GM19455 (cell line): ENCODE measurements around the gene HPCAL1.
"Not testable (repeated sequence)": the region's sequence is repeated elsewhere in the genome, so short reads cannot be mapped to it uniquely, and the experiment has no call there.

Experiments
- ATAC-seq: cut with Tn5 transposase; IDR thresholded peaks from one replicate; pipeline ENCODE4 v1.9.1; 2021; ENCODE audit not compliant: unreplicated experiment

The HPCAL1 gene

DNA sequence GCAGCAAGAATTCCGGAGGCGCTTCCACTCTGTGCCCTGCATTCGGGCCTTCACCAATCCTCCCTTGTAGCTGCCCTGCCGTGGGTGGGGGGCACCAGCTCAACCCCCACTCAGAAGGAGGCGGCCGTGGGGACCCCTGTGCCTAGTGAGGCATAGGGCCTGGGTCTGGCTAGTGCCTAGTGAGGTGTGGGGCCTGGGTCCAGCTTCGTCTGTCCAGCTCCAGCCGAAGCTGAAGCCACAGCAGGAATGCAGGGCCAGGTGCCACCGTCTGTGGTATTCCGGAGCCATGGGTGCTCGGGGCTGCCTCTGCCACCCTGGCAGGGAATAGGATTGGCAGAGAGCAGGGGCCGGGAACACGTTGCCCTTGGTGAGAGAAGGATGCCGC is 133.1 kb downstream of the HPCAL1 start:
- ATAC-seq = no peak

DNA sequence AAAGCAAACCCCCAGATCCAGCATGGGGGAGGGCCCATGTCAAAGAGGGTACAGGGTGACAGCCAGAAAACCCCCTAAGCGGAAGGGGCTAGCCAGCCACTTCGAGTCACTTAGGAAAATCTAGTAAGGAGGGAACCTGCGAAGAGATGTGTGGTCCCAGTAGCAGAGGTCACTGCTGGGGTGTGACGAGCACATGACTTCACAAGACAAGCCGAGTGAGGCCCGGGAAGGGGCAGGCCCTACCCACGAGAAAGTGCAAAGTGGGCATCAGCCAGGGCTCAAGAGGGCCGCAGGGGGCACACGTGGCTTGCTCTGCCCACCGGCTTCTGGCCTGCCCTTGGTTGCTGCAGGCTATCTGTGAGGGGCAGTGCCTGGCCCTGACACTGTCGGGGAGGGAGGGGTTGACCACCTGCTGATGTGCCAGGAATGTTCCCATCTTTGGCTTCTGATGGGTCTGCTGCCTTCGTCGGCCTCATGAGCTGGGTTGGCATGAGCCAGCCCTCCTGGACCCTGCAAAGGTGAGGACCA is 133.9 kb downstream of the HPCAL1 start:
- no peak for ATAC-seq

DNA sequence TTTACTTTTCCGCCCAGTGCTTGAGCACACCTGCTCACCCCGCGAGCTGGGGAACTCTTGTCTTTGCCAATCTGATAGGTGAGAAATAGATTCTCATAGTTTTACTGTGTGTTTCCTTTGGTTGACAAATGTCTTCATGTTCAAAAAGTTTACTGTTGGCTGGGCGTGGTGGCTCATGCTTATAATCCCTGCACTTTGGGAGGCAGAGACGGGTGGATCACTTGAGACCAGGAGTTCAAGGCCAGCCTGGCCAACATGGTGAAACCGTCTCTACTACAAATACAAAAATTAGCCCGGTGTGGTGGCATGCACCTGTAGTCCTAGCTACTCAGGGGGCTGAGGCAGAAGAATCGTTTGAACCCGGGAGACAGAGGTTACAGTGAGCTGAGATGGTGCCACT is 135.1 kb downstream of the HPCAL1 start:
- no peak for ATAC-seq

DNA sequence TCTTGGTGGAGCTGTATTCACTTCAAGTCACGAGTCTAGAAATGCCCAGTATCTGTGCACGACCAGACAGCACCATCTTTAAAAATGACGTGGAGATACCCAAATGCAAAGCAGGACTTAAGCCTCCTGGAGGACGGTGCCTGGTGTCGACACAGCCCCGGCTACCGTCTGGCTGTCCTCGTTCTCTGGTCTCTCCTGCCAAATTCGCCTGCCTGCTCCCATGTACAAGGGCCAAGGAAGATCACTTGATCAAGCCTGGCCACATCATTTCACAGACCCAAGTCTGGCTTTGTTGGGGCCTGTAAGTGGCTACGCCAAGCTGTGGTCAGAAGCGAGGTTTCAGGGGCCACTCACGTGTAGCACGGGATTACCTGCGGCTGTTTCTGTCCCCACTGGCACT is 136.0 kb downstream of the HPCAL1 start:
- no peak for ATAC-seq

DNA sequence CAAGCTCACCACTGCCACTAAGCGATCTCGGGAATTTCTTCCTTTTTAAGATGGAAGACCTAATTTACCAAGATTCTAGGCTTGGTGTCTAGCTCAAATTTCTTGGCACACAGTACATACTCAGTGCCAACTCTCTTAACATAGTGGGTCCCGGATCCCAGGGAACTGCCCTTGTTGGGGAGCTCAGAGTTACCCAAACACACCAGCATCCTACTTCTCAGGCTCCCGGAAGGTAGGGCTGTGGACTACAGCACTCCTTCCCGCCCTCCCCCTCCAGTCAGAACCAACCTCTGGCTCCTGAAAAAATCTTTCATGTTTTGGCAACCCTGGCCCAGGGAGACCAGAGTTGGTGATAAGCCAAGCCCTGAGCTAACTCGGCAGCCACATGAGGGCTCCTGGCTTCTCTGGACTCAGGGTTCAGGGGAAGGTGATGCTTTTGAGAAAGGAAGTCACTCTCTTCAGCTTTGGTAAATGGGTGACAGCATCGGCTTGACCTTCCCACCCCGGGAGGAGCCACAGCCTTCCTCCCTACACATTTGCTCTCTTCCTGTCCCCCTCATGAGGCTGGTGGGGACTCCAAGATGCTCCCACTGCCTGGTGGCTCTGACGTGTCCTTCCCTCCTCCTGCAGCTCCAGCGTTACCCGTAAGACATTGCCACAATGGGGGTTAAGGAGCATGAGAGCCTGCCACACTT is 136.6 kb downstream of the HPCAL1 start:
- ATAC-seq = no peak

DNA sequence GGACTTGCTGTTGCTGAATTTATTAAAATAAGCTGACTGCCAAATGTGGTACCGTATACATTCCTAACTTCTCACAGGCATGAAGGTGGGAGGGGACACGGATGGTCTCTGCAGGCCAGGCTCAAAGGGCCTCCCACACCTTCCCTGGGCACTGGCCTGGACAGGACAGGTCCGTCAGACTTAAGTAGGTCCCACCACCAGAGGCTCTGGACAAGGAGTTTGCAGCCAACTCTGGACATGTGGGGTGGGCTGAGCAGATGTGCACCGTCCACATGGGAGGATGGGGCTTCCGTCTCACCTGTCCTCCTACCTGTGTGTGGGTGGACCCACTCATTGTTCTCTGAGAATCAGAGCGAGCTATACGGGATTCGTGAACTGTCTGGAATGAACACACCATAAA is 137.3 kb downstream of the HPCAL1 start:
- ATAC-seq = no peak

DNA sequence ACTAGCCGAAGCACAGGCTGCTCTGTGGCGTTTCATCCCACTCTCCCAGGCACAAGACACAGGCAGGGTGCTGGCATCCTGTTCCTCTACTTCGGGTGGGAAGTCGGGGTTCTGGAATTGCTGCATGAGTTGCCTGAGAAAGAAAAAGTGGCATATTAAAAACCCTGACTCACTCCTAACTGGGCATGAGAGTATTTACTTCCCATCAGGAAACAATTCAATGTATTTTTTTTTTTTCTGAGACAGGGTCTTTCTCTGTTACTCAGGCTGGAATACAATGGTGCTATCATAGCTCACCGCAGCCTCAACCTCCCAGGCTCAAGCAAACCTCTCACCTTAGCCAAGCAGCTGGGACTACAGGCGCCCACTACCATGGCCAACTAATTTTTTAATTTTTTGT is 138.0 kb downstream of the HPCAL1 start:
- no peak for ATAC-seq

DNA sequence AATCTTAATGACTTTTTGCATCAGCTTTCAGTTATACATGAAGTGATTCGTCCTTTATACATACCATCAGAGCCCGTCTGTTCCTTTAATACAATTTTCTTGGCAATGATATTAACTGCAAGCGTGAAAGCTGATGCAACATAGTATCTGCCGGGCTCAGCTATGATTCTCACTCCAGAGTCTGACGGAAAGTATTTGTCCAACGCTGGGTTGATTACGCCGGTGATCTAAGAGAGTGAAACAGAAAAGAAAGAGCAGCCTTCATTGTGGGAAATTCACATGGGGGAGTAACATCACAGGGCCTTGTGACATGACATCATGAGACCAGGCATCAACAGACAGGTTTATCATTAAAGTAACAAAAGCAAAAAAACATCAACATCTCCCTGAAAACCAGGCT is 139.2 kb downstream of the HPCAL1 start:
- no peak for ATAC-seq

DNA sequence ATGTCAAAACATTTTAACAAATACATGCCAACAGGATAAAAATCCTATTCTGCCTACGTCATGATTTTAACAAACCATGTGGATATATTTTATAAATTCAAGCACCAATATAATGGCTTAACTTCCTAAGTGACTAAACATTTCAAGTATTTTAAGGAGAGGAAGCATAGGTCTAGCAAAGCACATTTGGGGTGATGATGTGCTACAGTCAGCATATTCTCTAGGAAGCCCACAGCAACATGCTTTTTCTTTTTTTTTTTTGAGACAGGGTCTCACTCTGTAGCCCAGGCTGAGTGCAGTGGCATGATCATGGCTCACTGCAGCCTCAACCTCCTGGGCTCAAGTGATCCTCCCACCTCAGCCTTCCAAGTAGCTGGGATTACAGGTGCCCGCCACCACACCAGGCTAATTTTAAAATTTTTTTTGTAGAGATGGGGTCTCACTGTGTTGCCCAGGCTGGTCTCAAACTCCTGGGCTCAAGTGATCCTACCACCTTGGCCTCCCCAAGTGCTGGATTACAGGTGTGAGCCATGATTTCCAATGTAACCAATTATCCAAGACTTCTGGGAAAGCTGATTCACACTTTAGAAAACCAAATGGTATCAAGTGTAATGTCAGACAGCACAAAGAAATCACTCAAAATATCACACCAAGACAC is 139.9 kb downstream of the HPCAL1 start:
- ATAC-seq = not testable (repeated sequence)

DNA sequence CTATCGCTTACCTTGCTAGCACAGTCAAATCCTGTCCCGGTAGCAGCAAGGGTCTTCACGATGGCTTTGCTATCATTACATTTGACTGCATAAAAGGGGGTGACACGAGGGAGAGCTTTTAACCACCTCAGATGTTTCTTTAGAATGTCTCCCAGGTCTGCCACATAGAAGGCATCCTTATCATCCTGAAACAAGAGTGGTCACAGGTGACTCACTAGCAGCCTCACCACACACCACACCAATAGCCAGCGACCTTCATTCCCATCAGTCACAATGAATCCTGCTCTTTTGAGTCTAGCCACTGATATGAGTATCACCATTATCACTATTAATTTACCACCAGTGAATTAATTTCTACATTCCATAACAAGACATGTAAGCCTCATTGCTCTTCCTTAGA is 141.8 kb downstream of the HPCAL1 start:
- ATAC-seq = no peak

DNA sequence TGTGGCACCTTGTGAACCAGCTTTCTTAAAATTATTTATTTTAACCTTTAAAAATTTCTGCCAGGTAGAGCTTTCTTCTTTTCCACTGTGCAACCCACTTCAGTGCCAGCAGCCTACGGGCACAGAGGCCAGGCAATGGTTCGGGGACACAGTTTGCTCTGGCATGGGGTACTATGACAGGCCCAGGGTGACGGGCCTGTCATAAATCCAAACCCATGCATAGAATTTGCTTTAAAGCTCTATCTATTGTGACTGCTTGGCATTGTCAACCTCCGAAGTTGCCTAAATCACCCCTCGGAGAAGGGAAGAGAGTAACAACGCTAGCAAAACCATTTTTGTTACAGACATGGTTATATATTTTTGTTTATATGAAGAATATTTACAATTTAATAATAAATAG is 143.9 kb downstream of the HPCAL1 start:
- ATAC-seq = no peak

DNA sequence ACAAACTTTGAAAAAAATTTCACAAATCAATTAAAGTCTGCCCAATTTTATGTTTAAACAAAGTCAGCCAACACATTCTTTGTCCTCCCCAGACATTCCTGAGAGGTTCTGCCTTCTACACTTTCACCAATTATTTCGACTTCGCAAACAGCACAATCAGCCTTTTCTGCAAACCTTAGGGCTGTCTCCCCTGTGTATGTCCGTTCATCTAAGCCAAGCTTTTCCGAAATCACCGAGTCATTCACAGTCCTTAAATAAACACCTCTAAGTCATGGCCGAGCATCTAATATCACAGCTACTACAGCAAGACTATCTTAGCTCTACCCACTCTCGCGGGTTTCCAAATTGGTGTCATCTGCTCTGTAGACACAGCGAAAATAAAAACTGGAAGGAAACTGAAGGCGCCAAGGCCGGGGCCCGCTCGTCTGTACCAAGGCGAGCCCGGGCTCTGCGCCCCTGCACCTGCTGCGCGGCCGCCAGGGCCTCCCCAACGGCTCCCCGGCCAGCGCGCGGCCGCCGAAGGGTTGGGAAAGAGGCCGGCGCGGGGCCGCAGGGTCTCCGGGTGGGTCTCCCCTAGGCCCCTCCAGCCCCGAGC is 144.7 kb downstream of the HPCAL1 start:
- peak; percentile 33 for ATAC-seq

DNA sequence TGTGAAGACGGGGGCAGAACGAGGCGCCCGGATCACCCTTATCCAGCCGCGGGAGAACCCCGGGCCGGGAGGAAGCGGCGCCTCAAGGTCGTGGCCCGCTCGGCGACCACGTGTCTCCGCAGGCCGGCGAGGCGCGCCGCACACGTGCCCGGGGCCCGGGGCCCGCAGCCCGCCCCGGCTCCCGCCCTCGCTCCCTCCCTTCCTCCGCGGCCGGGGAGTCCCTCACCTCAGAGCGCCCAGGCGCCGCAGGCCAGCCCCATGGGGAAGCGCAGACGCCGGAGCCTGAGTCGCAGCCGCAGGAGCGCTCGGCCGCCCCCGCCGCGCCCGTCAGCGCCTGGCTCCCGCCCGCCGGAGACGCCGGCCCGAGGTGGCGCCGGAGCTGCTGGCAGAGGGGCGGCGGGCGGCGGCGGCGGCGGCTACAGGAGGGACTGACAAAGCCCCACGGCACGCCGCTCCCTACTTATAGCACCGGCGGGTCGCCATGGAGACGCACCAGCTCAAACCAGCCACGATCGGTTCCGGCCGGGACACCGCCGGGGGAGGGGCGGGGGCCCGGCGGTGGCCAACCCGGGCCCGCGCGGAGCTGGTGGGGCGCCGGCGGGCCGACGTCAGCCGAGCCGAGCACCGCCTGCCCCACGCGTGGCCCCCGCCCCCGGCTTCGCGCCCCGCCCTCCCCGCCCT is 145.3 kb downstream of the HPCAL1 start, which contains the start of gene ODC1:
ODC1 (minus strand) TSS at position 433 of the 681 bp plus-strand sequence. CDS start 3,295 bp downstream, outside the sequence.
- ATAC-seq = peak; percentile 69

DNA sequence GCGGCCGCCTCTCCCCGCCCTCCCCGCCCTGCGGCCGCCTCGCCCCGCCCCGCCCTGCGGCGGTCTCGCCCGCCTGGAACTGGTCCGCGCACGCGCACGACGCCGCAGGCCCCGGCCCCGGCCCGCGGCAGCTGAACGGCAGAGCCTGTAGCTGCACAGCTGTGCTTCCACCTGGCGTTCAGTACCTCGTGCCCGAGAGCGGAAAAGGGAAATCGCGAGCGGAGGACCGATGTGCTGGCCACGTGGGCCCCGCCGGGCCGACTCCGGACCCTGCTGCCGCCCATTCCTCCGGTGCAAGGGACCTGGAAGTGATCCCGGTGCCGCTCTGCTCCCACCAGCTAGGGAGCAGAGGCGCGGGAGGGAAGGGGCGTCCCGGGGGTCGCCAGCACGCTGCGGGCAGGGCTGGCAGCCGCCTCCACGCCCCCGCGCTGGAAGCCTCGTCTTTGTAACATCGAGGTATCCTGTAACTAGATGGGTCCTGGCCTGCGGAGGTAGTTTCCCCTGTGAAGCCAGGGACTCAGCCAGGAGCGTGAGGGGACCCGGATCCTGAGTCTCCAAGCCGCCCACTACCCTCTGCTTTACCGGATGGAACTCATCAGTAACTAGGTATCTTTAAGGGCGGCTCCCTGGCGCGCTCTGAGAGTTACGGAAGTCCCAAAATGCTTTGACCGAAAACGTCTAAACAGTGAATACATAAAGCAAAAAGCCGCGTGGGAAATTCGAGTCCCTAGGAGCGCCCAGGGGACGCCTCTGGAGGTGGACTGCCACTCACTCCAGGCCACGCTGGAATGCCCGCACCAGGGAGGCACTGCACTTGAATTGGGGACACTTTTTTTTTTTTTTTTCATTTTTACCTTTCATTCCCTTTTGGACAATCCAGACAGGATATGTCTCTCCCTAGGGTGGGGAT is 146.1 kb downstream of the HPCAL1 start:
- peak; percentile 65 for ATAC-seq

DNA sequence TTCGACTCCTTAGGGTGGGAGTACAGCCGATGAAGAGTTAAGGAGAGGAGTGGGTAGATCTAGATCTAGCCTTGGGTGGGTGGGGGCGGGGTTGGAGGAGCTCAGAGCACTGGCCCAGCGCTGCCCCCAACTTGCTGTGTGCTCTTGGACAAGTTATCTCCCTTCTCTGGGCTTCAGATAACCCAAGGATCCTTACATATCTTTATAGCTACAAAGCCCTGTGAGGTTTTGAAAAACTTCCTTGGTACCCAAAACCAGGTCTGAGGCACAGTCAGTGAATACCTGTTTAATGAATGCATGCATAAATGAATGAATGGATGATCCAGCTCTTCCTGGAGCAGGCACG is 146.8 kb downstream of the HPCAL1 start:
- ATAC-seq = no peak

DNA sequence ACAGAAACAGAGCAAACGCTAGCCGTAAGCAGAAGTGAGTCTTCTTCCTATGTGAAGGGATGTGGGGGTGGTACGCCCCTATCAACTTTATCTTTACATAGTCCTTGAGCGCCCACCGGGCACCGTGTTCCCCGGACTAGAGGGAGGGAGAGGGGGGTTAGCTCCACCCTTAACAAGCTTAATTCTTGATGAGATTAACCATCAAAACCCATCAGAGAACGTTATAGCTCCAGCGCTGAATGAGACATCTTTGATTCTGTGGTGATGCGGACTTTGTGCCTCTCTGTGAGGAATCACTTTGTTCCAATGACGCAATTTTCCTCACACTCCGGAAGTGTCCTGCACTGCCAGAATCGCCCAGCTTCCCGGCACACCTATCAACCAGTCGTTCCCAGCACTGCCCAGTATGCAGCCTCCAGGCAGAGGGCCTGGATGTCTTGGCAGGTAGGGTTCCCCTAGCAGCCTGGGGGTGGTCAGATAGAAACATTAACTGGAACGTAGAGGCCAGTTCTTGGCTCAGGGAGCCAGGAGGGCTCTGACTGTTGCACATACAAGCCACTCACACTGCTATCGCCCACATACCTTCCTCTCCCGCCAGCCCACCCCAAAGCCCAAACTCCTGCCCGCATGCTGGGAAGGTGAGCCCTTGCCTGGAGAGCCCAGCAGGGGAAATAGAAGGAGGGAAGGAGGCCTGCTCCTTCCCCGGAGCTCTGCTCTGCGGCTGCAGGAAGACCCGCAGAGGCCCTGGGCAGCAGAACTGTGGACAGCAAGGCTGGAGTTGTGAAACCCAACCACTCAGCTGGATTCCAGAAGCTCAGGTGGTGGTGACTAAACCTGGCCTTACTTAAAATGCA is 147.4 kb downstream of the HPCAL1 start:
- no peak for ATAC-seq

DNA sequence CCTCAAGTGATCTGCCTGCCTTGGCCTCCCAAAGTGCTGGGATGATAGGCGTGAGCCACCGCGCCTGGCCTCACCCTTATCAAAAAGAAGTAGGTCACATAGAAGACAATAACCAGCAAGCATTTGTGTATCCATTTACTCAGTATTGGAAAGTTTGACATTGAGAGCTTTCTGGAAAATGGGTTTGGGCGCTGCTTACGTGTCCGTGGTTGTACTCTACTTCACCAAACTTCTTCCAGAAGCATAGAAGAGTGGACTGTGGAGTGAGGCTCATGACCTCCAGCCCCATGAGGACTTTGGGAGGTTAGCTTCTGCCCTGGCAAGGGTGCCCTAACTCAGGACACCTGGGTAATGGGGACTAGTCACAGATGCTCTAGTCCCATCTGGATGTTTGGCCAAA is 149.1 kb downstream of the HPCAL1 start:
- no peak for ATAC-seq

DNA sequence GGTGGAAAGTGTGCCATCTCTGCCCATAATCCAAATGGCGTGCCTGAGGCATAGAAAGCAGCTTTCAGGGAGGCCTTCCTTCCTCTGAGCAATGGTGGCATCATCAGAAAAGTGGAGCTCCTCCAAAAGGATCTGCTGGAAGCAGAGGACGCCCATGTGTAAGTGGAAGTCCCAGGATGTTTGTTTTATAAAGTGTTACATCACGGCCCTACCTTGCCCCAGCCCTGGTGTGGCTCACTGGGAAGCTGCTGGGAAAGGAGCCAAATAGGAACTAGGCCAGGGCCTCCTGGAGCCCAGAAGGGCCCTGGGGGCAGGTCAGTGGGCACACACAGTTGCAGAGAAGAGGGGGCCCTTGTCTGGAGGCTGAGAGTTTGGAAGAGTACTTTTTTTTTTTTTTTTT is 149.6 kb downstream of the HPCAL1 start:
- ATAC-seq = no peak

DNA sequence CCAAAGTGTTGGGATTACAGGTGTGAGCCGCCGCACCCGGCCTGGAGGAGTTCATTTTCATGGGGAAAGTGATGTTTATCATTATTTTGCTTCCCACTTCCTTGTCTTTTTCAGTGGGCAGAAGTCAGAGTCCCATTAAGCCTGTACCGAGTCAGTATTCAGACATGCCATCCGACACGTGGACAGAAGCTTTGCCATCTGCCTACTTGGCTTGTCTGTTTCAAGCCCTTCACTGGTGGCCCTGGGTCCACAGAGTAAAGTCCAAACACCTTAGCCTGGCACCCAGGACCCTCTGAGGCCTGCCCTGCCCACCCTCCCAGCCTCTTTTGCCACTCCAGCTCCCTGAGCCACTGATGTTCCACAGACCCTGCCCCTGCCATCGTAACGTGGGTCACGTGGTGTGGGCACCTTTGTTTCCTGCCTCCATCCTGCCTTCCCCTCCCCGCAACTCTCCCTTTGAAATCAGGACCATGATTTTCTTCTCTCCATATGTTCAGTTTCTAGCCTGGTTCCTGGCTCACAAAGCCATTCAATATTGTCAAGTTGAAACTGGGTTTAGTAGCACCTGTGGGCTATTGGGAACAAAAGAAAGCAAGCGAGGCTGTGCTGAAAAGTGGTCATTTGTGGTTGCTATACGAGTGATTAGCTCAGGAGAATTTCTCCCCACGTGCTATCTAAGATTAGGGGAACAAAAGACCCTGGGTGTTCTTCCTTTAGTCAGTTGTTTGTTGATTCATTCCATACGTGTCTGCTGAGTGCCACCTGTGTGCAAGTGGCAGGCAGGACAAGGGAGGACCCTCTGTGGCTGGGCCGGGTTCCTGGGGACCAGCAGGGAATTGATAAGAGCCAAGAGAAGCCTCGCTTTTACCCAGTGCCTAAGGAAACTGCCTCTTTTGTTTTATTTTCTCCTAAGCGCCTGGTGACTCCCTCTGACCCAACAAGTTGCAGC is 150.5 kb downstream of the HPCAL1 start:
- no peak for ATAC-seq
